ENCODE results near the gene ITGA6. TPM values are rescaled to one million over a fixed set of nuclear protein-coding genes. Genes with fewer than 3 reads are reported as not detected.

The ITGA6 gene
- total RNA-seq, 6 experiments from 2014 or later = 10.7 to 26.8 (median 17.2) TPM

DNA sequence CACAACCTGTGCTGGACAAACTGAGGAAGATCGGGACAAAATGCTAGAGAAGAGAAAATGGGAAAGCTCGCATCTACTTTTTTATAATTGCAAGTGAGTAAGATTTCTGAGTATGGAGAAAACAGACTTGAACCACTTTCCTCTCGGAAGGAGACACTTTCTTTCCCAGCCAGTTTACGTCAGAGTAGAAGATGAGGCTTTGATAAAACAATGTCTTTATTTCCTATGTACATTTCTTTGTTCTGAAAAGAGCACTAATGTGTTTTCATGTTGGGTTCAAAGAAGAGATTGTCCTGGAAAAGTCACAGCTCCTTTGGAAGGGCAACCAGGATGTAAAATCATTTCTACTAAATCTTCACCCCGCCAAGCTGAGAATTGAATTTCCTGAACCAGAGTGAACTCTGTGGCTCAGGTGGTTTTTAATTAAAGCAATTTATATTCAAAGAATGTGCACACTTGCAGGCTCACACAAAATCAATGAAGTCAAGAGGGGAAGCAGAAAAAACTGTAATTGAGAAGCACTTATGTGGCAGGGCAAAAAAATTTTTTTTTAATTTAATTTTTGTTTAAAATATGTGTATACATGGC, 23.4 kb upstream of the ITGA6 start:
- no peaks in the 10 kb centered on the region for H3K36me3 ChIP-seq
- intact Hi-C loops (cut with DNase I) = no loop called here
- H3K9me3 ChIP-seq = no peaks in the 10 kb centered on the region
- no peaks in the 10 kb centered on the region for H3K27me3 ChIP-seq
- ATAC-seq (no peak), DNase-seq (no peak)
- TF ChIP-seq POLR2A (IDR thresholded peaks at IDR 0.05) = no peak
- TF ChIP-seq, protein P1, sequence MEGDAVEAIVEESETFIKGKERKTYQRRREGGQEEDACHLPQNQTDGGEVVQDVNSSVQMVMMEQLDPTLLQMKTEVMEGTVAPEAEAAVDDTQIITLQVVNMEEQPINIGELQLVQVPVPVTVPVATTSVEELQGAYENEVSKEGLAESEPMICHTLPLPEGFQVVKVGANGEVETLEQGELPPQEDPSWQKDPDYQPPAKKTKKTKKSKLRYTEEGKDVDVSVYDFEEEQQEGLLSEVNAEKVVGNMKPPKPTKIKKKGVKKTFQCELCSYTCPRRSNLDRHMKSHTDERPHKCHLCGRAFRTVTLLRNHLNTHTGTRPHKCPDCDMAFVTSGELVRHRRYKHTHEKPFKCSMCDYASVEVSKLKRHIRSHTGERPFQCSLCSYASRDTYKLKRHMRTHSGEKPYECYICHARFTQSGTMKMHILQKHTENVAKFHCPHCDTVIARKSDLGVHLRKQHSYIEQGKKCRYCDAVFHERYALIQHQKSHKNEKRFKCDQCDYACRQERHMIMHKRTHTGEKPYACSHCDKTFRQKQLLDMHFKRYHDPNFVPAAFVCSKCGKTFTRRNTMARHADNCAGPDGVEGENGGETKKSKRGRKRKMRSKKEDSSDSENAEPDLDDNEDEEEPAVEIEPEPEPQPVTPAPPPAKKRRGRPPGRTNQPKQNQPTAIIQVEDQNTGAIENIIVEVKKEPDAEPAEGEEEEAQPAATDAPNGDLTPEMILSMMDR (IDR thresholded peaks at IDR 0.05) = no peak
- no peaks in the 10 kb centered on the region for H3K4me1 ChIP-seq
- 76% methylated on average over 5 of the region's 5 CpGs for WGBS (ENCODE audit: insufficient coverage, low coverage, low lambda C conversion rate, missing lambda C conversion rate)
- H3K27ac ChIP-seq = no peak overlapping the region
- H3K4me3 ChIP-seq = no peak overlapping the region

DNA sequence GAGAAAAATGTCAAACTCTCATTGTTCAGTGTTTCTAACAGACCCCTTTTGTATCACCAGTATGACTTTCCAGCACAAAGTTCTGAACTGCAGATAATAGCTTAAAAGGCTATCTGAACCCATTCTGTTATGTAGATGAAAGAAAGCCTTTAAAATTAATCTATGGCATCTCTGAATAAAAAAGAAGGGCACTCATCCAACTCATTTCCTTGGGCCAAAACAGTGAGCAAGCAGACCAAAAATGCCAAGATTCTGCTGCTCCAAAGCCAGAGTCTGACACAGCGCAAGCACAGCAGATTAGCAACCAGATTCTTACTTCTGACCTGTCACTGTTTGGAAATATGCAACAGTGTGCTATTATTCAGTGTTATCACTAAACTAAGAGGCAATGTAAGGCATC, 22.6 kb upstream of the ITGA6 start:
- Histone ChIP-seq H3K27me3 (no peaks in the 10 kb centered on the region), H3K27ac (no peak overlapping the region), H3K9me3 (no peaks in the 10 kb centered on the region), H3K4me1 (no peaks in the 10 kb centered on the region), H3K36me3 (no peaks in the 10 kb centered on the region), H3K4me3 (no peak overlapping the region)
- ATAC-seq (no peak), DNase-seq (no peak)
- TF ChIP-seq, protein P1 (IDR thresholded peaks at IDR 0.05) = no peak
- TF ChIP-seq POLR2A (IDR thresholded peaks at IDR 0.05) = no peak
- intact Hi-C loops (cut with DNase I) = no loop called here
- WGBS (ENCODE audit: insufficient coverage, low coverage, low lambda C conversion rate, missing lambda C conversion rate) = 56% methylated on average over 1 of the region's 1 CpG

DNA sequence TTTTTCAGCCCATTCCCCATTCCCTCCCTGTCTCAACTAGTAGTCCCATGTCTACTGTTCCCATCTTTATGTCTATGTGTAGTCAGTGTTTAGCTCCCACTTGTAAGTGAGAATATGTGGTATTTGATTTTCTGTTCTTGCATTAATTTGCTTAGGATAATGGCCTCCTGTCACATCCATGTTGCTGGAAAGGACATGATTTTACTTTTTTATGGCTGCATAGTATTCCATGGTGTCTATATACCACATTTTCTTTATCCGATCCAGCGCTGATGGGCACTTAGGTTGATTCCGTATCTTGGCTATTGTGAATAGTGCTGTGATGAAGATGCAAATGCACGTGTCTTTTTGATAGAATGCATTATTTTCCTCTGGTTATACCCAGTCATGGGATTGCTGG, 21.7 kb upstream of the ITGA6 start:
- no peak for TF ChIP-seq POLR2A (IDR thresholded peaks at IDR 0.05)
- TF ChIP-seq, protein P1 (IDR thresholded peaks at IDR 0.05) = no peak
- ATAC-seq (no peak), DNase-seq (no peak)
- Histone ChIP-seq H3K4me1 (no peaks in the 10 kb centered on the region), H3K36me3 (no peaks in the 10 kb centered on the region), H3K9me3 (no peaks in the 10 kb centered on the region), H3K4me3 (no peak overlapping the region), H3K27me3 (no peaks in the 10 kb centered on the region), H3K27ac (no peak overlapping the region)
- intact Hi-C loops (cut with DNase I) = no loop called here
- WGBS (ENCODE audit: insufficient coverage, low coverage, low lambda C conversion rate, missing lambda C conversion rate) = 89% methylated on average over 4 of the region's 4 CpGs

DNA sequence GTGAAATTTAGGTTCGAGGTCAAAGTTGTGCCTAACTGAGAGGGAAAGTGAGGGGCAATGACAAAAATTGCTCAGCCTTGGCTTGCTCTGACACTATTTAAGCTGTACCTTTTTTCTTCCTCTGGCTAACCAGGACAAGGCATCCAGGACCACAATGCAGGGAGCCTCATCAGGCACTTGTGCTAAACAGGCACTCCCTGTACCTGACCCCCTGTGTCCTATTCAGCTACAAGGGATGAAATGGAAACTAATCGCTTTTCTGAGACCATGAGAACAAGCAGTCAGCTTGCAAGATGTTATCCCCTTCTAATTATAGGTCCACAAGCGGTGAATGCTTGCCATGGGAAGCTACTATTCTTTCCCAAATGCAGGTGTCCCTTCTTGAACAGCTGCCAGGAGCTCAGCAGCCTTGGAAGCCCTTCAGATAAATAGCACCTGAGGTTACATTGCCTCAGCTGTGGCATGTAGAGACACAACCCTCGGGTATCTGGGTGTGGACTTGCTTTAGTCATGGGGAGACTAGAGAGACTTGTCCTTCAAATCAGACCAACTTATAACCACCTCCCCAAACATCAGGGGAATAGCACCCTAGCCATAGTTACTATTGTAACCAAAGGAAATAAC, 19.1 kb upstream of the ITGA6 start:
- TF ChIP-seq, protein P1 (IDR thresholded peaks at IDR 0.05) = no peak
- no peak for TF ChIP-seq POLR2A (IDR thresholded peaks at IDR 0.05)
- Histone ChIP-seq H3K27me3 (no peaks in the 10 kb centered on the region), H3K4me3 (no peak overlapping the region), H3K27ac (no peak overlapping the region), H3K9me3 (no peaks in the 10 kb centered on the region), H3K36me3 (no peaks in the 10 kb centered on the region), H3K4me1 (no peaks in the 10 kb centered on the region)
- intact Hi-C loops (cut with DNase I) = no loop called here
- DNase-seq = no peak
- ATAC-seq = no peak
- WGBS (ENCODE audit: insufficient coverage, low coverage, low lambda C conversion rate, missing lambda C conversion rate) = 69% methylated on average over 3 of the region's 4 CpGs
